ENCODE data around the gene TEX2.

DNA sequence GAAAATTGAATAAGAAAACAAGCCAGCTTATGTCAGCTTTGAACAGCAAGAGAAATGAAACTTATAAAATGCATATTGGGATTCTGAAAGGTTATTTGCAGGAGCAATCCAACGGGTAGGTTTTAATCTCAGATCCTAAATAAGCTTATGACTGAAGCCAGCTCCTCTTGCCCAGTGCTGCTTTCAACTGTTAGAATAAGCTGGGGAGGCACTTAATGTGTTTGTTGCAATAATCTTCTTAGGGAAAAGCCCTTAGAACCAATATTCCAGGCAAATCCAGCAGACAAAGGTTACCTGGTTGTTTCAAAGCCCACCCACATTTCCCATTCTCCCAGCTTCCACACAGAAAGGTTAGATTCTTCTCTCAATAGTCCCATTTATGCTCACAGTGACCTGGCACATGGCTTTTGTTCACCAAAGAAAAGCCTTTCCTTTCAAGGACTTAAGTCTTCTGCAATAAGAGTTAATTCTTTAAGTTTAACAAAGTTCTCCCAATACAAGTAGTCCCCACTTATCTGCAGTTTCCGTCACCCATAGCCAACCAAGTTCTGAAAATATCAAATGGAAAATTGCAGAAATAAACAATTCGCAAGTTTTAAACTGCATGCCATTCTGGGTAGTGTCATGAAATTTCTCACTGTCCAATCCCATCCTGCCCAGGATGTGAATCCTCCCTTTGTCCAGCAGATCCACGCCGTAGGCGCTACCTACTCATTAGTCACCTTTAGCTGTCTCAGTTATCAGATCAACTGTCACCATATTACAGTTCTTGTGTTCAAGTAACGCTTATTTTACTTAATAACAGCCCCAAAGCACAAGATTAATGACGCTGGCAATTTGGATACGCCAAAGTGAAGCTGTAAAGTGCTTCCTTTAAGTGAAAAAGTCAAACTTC, 5.9 kb downstream of the TEX2 start:
- TF ChIP-seq, protein P1, sequence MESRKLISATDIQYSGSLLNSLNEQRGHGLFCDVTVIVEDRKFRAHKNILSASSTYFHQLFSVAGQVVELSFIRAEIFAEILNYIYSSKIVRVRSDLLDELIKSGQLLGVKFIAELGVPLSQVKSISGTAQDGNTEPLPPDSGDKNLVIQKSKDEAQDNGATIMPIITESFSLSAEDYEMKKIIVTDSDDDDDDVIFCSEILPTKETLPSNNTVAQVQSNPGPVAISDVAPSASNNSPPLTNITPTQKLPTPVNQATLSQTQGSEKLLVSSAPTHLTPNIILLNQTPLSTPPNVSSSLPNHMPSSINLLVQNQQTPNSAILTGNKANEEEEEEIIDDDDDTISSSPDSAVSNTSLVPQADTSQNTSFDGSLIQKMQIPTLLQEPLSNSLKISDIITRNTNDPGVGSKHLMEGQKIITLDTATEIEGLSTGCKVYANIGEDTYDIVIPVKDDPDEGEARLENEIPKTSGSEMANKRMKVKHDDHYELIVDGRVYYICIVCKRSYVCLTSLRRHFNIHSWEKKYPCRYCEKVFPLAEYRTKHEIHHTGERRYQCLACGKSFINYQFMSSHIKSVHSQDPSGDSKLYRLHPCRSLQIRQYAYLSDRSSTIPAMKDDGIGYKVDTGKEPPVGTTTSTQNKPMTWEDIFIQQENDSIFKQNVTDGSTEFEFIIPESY (CRISPR knock-in tag; IDR thresholded peaks at IDR 0.05), result no peak
- no peak for TF ChIP-seq CREB1 (IDR thresholded peaks at IDR 0.05)
- no peak for TF ChIP-seq CREB1 (CRISPR knock-in tag; IDR thresholded peaks at IDR 0.05)
- TF ChIP-seq, protein P2, sequence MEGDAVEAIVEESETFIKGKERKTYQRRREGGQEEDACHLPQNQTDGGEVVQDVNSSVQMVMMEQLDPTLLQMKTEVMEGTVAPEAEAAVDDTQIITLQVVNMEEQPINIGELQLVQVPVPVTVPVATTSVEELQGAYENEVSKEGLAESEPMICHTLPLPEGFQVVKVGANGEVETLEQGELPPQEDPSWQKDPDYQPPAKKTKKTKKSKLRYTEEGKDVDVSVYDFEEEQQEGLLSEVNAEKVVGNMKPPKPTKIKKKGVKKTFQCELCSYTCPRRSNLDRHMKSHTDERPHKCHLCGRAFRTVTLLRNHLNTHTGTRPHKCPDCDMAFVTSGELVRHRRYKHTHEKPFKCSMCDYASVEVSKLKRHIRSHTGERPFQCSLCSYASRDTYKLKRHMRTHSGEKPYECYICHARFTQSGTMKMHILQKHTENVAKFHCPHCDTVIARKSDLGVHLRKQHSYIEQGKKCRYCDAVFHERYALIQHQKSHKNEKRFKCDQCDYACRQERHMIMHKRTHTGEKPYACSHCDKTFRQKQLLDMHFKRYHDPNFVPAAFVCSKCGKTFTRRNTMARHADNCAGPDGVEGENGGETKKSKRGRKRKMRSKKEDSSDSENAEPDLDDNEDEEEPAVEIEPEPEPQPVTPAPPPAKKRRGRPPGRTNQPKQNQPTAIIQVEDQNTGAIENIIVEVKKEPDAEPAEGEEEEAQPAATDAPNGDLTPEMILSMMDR (IDR thresholded peaks at IDR 0.05 in 2 of 3, conservative IDR thresholded peaks at IDR 0.05 in 1 of 3; ENCODE audit: insufficient read depth in 2 of 3, low read depth in 1 of 3, low read length in 3 of 3), result no peak
- no peak for TF ChIP-seq POLR2A (conservative IDR thresholded peaks at IDR 0.05)
- TF ChIP-seq PRPF4 (IDR thresholded peaks at IDR 0.05; ENCODE audit: insufficient read depth, low read depth, low read length, poor library complexity, severe bottlenecking), result no peak
- TF ChIP-seq POLR3A (IDR thresholded peaks at IDR 0.05; ENCODE audit: borderline replicate concordance, extremely low read depth, insufficient read depth, insufficient read length), result no peak
